GM20431 (cell line): ENCODE results near the gene PPIG.
"Not testable (repeated sequence)": the region's sequence is repeated elsewhere in the genome, so short reads cannot be mapped to it uniquely, and the experiment has no call there.

Experiments used
- in situ Hi-C: fragments of 300-500 bp; cut with MseI, MboI; formaldehyde crosslinking; loops from one replicate; pipeline ENCODE4 v1.15.0; 2020; ENCODE audit warnings: low sequenced_read_pairs; ENCODE audit not compliant: unreplicated experiment

PPIG gene

GRCh38 chr2:169584005-169584877 lies at the start of gene PPIG:
Gene PPIG (plus strand): TSS chr2:169584351. CDS start chr2:169604042, 19,691 bp downstream.
- in situ Hi-C loops, result no loop called here

- in situ Hi-C loops, result not testable (repeated sequence)
Measured at GRCh38 chr2:169539460-169539859, 44.7 kb upstream of the PPIG start.

- in situ Hi-C loops, result no loop called here
Measured at GRCh38 chr2:169540146-169540545, 44.0 kb upstream of the PPIG start.

GRCh38 chr2:169542433-169542832 lies 41.7 kb upstream of the PPIG start:
- in situ Hi-C loops, result no loop called here

- in situ Hi-C loops, result no loop called here
Measured at GRCh38 chr2:169546756-169547155, 37.4 kb upstream of the PPIG start.

GRCh38 chr2:169561364-169561763 lies 22.8 kb upstream of the PPIG start:
- in situ Hi-C loops, result no loop called here

- in situ Hi-C loops, result not testable (repeated sequence)
Measured at GRCh38 chr2:169562084-169562483, 22.1 kb upstream of the PPIG start.

- in situ Hi-C loops, result no loop called here
Measured at GRCh38 chr2:169562519-169562918, 21.6 kb upstream of the PPIG start.

- in situ Hi-C loops, result no loop called here
Measured at GRCh38 chr2:169565686-169566085, 18.5 kb upstream of the PPIG start.

GRCh38 chr2:169569948-169570347 lies 14.2 kb upstream of the PPIG start:
- in situ Hi-C loops, result no loop called here

GRCh38 chr2:169570752-169571151 lies 13.4 kb upstream of the PPIG start:
- in situ Hi-C loops, result not testable (repeated sequence)

- in situ Hi-C loops, result no loop called here
Measured at GRCh38 chr2:169571571-169571970, 12.6 kb upstream of the PPIG start.

- in situ Hi-C loops, result no loop called here
Measured at GRCh38 chr2:169572189-169572588, 12.0 kb upstream of the PPIG start.

- in situ Hi-C loops, result no loop called here
Measured at GRCh38 chr2:169572821-169573159, 11.4 kb upstream of the PPIG start.

- in situ Hi-C loops, result no loop called here
Measured at GRCh38 chr2:169573160-169573973, 10.8 kb upstream of the PPIG start, which contains the start of gene FASTKD1. Gene FASTKD1 (minus strand): TSS chr2:169573865. CDS start chr2:169572029, 1,836 bp downstream.

GRCh38 chr2:169573974-169574299 lies 10.2 kb upstream of the PPIG start:
- in situ Hi-C loops, result no loop called here

- in situ Hi-C loops, result not testable (repeated sequence)
Measured at GRCh38 chr2:169574539-169574938, 9.6 kb upstream of the PPIG start.

- in situ Hi-C loops, result not testable (repeated sequence)
Measured at GRCh38 chr2:169575264-169575663, 8.9 kb upstream of the PPIG start.

- in situ Hi-C loops, result no loop called here
Measured at GRCh38 chr2:169579044-169579443, 5.1 kb upstream of the PPIG start.

GRCh38 chr2:169582552-169583266 lies 1.4 kb upstream of the PPIG start:
- in situ Hi-C loops, result not testable (repeated sequence)

GRCh38 chr2:169583518-169583917 lies 633 bp upstream of the PPIG start:
- in situ Hi-C loops, result no loop called here
